OCI-LY7 (cell line): Measurements from ENCODE around the gene DIPK1C. TPM values are rescaled to one million over a fixed set of nuclear protein-coding genes. Genes with fewer than 3 reads are reported as not detected.

Experiments used
- BruUV-seq: library from RNA; stranded (reverse); fragments of 400-500 nt; replicated peaks from 2 replicates; lab custom pipeline; 2021; lab: Mats Ljungman, UMichigan
- CTCF ChIA-PET: fragments of 300-600 bp; sonication (Branson Sonifier 250); formaldehyde crosslinking; loops from one replicate; lab custom pipeline; 2022; ENCODE audit warnings: antibody characterized with exemption; ENCODE audit not compliant: unreplicated experiment; lab: Charles Lee
- POLR2A ChIA-PET: fragments of 300-600 bp; sonication (Branson Sonifier 250); formaldehyde crosslinking; loops from one replicate; lab custom pipeline; 2022; ENCODE audit warnings: antibody characterized with exemption; lab: Charles Lee
- DNase-seq: peaks from one replicate; pipeline ENCODE4 v3.0.0-alpha.2; 2015; ENCODE audit warnings: low spot score
- H2AFZ ChIP-seq: fragments of 200-600 bp; sonication (generic), shearing (Covaris generic); 2 replicates; pipeline ENCODE4 v1.6.1; 2014; ENCODE audit warnings: mild to moderate bottlenecking, antibody characterized with exemption, low read length, moderate library complexity
- H3K27ac ChIP-seq: fragments of 200-600 bp; sonication (generic); 2 replicates; pipeline ENCODE4 v1.5.1; 2014; ENCODE audit warnings: mixed run types, low read depth, mild to moderate bottlenecking, moderate library complexity, low read length, inconsistent platforms; ENCODE audit not compliant: poor library complexity, severe bottlenecking
- H3K36me3 ChIP-seq: fragments of 200-600 bp; sonication (generic); 2 replicates; pipeline ENCODE4 v1.6.1; 2014; ENCODE audit warnings: mild to moderate bottlenecking, antibody characterized with exemption, low read length, moderate library complexity, mixed read lengths; ENCODE audit not compliant: insufficient read depth
- H3K4me1 ChIP-seq: fragments of 200-600 bp; sonication (generic); 2 replicates; pipeline ENCODE4 v1.5.1; 2014; ENCODE audit warnings: mild to moderate bottlenecking, low read length; ENCODE audit not compliant: insufficient read depth, poor library complexity, severe bottlenecking
- H3K4me2 ChIP-seq: fragments of 200-600 bp; sonication (generic); 2 replicates; pipeline ENCODE4 v1.6.1; 2014; ENCODE audit warnings: mild to moderate bottlenecking, low read length
- H3K4me3 ChIP-seq: fragments of 200-600 bp; sonication (generic); 2 replicates; pipeline ENCODE4 v1.5.1; 2014; ENCODE audit warnings: mild to moderate bottlenecking, low read depth, low read length; ENCODE audit not compliant: poor library complexity, severe bottlenecking
- H3K79me2 ChIP-seq: fragments of 200-600 bp; sonication (generic); 2 replicates; pipeline ENCODE4 v1.6.1; 2016; ENCODE audit warnings: low read depth, mild to moderate bottlenecking, low read length, moderate library complexity, mixed read lengths; ENCODE audit not compliant: insufficient read depth
- H3K9me2 ChIP-seq: fragments of 200-600 bp; sonication (generic); 2 replicates; pipeline ENCODE4 v1.6.1; 2016; ENCODE audit warnings: mild to moderate bottlenecking, low read length, mixed read lengths; ENCODE audit not compliant: insufficient read depth
- H3K9me3 ChIP-seq: fragments of 200-600 bp; sonication (generic); 2 replicates; pipeline ENCODE4 v1.6.1; 2014; ENCODE audit warnings: mild to moderate bottlenecking, mixed run types, low read length, mixed read lengths
- H4K20me1 ChIP-seq: fragments of 200-600 bp; sonication (generic); 2 replicates; pipeline ENCODE4 v1.6.1; 2014; ENCODE audit warnings: mild to moderate bottlenecking, antibody characterized with exemption, low read length, moderate library complexity, mixed read lengths; ENCODE audit not compliant: insufficient read depth
- CTCF ChIP-seq: fragments of 200-600 bp; sonication (generic); conservative IDR thresholded peaks from 2 replicates; pipeline ENCODE4 v1.5.1; 2014; ENCODE audit warnings: mild to moderate bottlenecking, antibody characterized with exemption, low read length, moderate library complexity, mixed read lengths
- EZH2phosphoT487 ChIP-seq: fragments of 200-600 bp; sonication (generic); IDR thresholded peaks from 2 replicates; pipeline ENCODE4 v1.6.1; 2018; ENCODE audit warnings: low read depth, borderline replicate concordance, mild to moderate bottlenecking, mixed run types, antibody characterized with exemption, low read length, moderate library complexity, mixed read lengths
- intact Hi-C: fragments of 100-400 bp; cut with micrococcal nuclease; formaldehyde crosslinking; loops from one replicate; pipeline ENCODE4 v1.10.0; 2022; ENCODE audit not compliant: unreplicated experiment
- total RNA-seq, 2 experiments: library from RNA; depleted of rRNA in 1 of 2; stranded (reverse); fragments of >200 nt in 1 of 2; shearing (Covaris generic) in 1 of 2; gene quantifications; 2 replicates each; pipeline ENCODE4 v1.2.3, GENCODE V29; 2014 to 2022

Gene DIPK1C
- total RNA-seq, 2 experiments from 2014 or later = not detected

GRCh38 chr18:74460825-74461224 is 3.7 kb upstream of the DIPK1C start:
- no TSS peak for BruUV-seq
- H3K4me3 ChIP-seq = no peak overlapping the region
- DNase-seq = no peak
- H3K79me2 ChIP-seq = no peaks in the 10 kb centered on the region
- intact Hi-C loops = no loop called here
- H4K20me1 ChIP-seq = no peaks in the 10 kb centered on the region
- no peaks in the 10 kb centered on the region for H3K4me1 ChIP-seq
- H3K27ac ChIP-seq = no peak overlapping the region
- ChIA-PET POLR2A (interaction anchor here (0.7 kb wide), 1 partner anchor 9 kb away, joined by 3 read pairs; no protein-coding TSS in a partner anchor), CTCF (no interaction called here)
- no peak overlapping the region for H3K4me2 ChIP-seq
- no peak overlapping the region for H2AFZ ChIP-seq
- no peaks in the 10 kb centered on the region for H3K9me2 ChIP-seq
- no peaks in the 10 kb centered on the region for H3K36me3 ChIP-seq
- no peaks in the 10 kb centered on the region for H3K9me3 ChIP-seq
- no peak for TF ChIP-seq EZH2phosphoT487
- no peak for TF ChIP-seq CTCF

GRCh38 chr18:74459889-74460288 is 2.8 kb upstream of the DIPK1C start:
- H3K9me3 ChIP-seq = no peaks in the 10 kb centered on the region
- no peaks in the 10 kb centered on the region for H3K36me3 ChIP-seq
- no peak overlapping the region for H3K4me3 ChIP-seq
- POLR2A ChIA-PET = interaction anchor here (0.8 kb wide), 1 partner anchor 87 kb away, joined by 3 read pairs; no protein-coding TSS in a partner anchor
- BruUV-seq = no TSS peak
- H3K27ac ChIP-seq = no peak overlapping the region
- no peaks in the 10 kb centered on the region for H3K9me2 ChIP-seq
- no peak for DNase-seq
- CTCF ChIA-PET = no interaction called here
- TF ChIP-seq CTCF = no peak
- no peak for TF ChIP-seq EZH2phosphoT487
- no peak overlapping the region for H2AFZ ChIP-seq
- intact Hi-C loops = no loop called here
- H3K4me1 ChIP-seq = no peaks in the 10 kb centered on the region
- H4K20me1 ChIP-seq = no peaks in the 10 kb centered on the region
- no peaks in the 10 kb centered on the region for H3K79me2 ChIP-seq
- no peak overlapping the region for H3K4me2 ChIP-seq

- no peak for DNase-seq
- no peaks in the 10 kb centered on the region for H3K79me2 ChIP-seq
- BruUV-seq = no TSS peak
- H3K4me2 ChIP-seq = no peak overlapping the region
- H3K9me2 ChIP-seq = no peaks in the 10 kb centered on the region
- ChIA-PET CTCF (no interaction called here), POLR2A (no interaction called here)
- no peak overlapping the region for H3K4me3 ChIP-seq
- H3K27ac ChIP-seq = no peak overlapping the region
- intact Hi-C loops = no loop called here
- H4K20me1 ChIP-seq = no peaks in the 10 kb centered on the region
- no peaks in the 10 kb centered on the region for H3K9me3 ChIP-seq
- TF ChIP-seq EZH2phosphoT487 (no peak), CTCF (no peak)
- H2AFZ ChIP-seq = no peak overlapping the region
- no peaks in the 10 kb centered on the region for H3K4me1 ChIP-seq
- no peaks in the 10 kb centered on the region for H3K36me3 ChIP-seq
These were observed 765 bp upstream of the DIPK1C start for GRCh38 chr18:74457725-74458421.
